Bronchial epithelial cell (primary cell): ENCODE measurements around the gene MDC1. TPM values are rescaled to one million over a fixed set of nuclear protein-coding genes. Genes with fewer than 3 reads are reported as not detected.
A peak's percentile ranks its signal among the peaks of the same experiment; 100 is the strongest.

Experiments used
- DNase-seq: peaks from one replicate; pipeline ENCODE4 v3.0.0-alpha.2; 2010; ENCODE audit warnings: low read depth
- FAIRE-seq: peaks from 2 replicates; lab custom pipeline; 2011; peaks lifted over from hg19 to GRCh38; lab: Jason Lieb, UNC
- H3K27me3 ChIP-seq: 2 replicates; pipeline ENCODE4 v1.5.1; 2011; ENCODE audit warnings: low read length; ENCODE audit not compliant: control insufficient read depth, insufficient read depth
- H3K36me3 ChIP-seq: 2 replicates; pipeline ENCODE4 v1.5.1; 2011; ENCODE audit warnings: low read length; ENCODE audit not compliant: control insufficient read depth, insufficient read depth
- H3K4me3 ChIP-seq: 2 replicates; pipeline ENCODE4 v1.5.1; 2011; ENCODE audit warnings: mild to moderate bottlenecking, low read depth, low read length, control low read depth
- total RNA-seq: library from RNA; depleted of rRNA; stranded (reverse); fragments of >200 nt; gene quantifications from 2 replicates; pipeline ENCODE4 v1.2.1, GENCODE V29; 2014
- TF ChIP-seq, protein P1 (sequence below): IDR thresholded peaks from 2 replicates; pipeline ENCODE4 v1.5.1; 2011; ENCODE audit warnings: mild to moderate bottlenecking, moderate library complexity, low read length, control low read depth, inconsistent platforms; ENCODE audit not compliant: insufficient read depth, severe bottlenecking

Gene MDC1
- total RNA-seq, 1 donor from 2014 or later: 2.4 TPM

DNA sequence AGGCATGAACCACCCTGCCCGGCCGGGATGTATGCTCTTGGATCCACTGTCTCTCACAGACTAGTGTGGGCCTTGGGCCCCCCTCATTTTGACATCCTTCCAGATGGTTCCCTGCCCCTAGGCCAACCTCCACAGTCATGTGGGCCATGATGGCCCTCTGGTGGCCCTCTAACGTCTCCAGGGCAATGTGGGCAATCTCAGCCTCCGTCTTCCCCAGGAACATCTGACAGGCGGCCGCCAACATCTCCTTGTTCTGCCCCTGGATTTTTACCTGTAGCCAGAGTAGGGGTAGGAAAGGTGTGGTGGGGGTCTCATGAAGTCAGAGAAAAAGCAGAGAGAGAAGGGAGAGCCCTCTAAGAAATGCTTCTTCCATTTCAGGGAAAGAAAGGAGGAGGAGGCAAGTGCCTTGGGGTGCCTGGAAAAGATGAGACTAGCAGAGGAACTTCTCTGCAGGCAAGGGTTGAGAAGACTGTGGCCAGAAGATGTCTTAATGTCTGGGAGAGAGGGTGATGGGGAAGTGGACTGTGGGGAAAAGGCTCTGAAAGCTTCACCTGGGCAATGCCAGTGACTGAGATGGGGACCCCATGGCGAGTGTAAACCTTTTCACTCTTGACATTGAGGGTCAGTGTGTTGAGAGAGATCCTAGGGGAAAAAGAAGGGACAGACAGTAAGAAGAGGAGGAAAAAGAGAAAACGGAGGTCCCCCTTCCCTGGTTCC lies 24.1 kb upstream of the MDC1 start:
- H3K4me3 ChIP-seq: no peak overlapping the region
- TF ChIP-seq, protein P1, sequence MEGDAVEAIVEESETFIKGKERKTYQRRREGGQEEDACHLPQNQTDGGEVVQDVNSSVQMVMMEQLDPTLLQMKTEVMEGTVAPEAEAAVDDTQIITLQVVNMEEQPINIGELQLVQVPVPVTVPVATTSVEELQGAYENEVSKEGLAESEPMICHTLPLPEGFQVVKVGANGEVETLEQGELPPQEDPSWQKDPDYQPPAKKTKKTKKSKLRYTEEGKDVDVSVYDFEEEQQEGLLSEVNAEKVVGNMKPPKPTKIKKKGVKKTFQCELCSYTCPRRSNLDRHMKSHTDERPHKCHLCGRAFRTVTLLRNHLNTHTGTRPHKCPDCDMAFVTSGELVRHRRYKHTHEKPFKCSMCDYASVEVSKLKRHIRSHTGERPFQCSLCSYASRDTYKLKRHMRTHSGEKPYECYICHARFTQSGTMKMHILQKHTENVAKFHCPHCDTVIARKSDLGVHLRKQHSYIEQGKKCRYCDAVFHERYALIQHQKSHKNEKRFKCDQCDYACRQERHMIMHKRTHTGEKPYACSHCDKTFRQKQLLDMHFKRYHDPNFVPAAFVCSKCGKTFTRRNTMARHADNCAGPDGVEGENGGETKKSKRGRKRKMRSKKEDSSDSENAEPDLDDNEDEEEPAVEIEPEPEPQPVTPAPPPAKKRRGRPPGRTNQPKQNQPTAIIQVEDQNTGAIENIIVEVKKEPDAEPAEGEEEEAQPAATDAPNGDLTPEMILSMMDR: no peak
- H3K36me3 ChIP-seq: peaks cover 9% of the 10 kb centered on the region
- DNase-seq (peak; percentile 30), FAIRE-seq (no peak)
- H3K27me3 ChIP-seq: no peaks in the 10 kb centered on the region

DNA sequence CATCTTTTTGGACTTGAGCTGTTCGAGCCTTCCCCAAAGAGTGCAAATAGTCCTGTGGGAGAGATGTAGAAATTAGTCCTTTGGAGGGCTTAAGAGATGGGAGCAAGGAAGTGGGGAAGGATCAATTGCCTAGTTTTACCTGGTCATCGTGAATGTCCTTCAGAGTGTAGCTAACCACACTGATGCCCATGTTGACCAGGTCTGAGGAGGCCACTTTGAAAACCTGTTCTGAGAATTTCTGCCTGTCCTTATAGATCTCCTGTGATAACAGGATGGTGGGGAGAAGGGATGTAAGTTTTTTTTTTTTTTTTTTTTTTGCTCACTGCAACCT lies 23.4 kb upstream of the MDC1 start:
- Histone ChIP-seq H3K27me3 (no peaks in the 10 kb centered on the region), H3K4me3 (no peak overlapping the region), H3K36me3 (peaks cover 9% of the 10 kb centered on the region)
- TF ChIP-seq, protein P1: no peak
- FAIRE-seq: no peak
- no peak for DNase-seq

DNA sequence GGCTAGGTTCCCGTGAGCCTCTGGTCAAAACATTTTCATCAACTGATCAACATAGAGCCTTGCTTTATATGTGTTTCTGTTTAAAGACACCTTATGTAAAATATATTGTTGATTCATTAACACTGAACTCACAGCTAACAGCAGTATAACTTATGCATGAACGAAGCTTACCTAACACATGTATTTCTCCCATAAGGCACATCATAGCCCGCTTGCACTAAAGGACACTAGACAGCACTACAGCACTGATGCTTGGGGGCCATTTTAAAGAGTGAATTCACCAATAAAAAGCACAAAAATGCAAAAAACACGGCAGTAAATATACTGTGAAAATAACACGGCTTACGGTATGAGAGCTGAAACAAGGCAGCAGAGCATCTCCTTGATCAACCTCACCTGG lies 21.5 kb upstream of the MDC1 start:
- peaks cover 3% of the 10 kb centered on the region for H3K36me3 ChIP-seq
- no peak for FAIRE-seq
- TF ChIP-seq, protein P1: no peak

DNA sequence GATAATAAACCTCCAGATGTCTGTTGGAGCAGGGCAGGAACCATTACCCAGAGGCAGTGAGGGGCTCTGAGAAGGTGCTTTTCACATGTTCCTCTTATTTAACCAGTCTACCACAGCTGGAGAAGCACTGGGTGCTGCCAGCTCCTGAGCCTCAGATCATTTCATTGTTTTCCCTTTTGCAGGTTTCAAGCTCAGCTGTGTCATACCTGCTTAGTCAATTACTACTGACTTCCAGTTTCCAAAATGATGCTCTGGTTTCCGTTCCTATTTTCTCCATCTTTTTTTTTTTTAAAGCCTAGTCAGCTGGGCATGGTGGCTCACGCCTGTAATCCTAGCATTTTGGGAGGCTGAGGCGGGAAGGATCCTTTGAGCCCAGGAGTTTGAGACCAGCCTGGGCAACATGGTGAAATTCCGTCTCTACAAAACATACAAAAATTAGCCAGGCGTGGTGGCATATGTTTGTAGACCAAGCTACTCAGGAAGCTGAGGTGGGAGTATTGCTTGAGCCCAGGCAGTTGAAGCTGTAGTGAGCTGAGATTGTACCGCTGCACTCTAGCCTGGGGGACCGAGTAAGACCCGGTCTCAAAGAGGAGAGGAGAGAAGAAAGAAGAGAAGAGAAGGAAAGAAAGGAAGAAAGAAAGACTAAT lies 18.7 kb upstream of the MDC1 start:
- TF ChIP-seq, protein P1: no peak
- no peak for FAIRE-seq
- H3K27me3 ChIP-seq: no peaks in the 10 kb centered on the region

More for the DNA sequence above, 21.5 kb upstream of the MDC1 start:
- Histone ChIP-seq H3K4me3 (no peak overlapping the region), H3K27me3 (no peaks in the 10 kb centered on the region)
- DNase-seq: no peak

DNA sequence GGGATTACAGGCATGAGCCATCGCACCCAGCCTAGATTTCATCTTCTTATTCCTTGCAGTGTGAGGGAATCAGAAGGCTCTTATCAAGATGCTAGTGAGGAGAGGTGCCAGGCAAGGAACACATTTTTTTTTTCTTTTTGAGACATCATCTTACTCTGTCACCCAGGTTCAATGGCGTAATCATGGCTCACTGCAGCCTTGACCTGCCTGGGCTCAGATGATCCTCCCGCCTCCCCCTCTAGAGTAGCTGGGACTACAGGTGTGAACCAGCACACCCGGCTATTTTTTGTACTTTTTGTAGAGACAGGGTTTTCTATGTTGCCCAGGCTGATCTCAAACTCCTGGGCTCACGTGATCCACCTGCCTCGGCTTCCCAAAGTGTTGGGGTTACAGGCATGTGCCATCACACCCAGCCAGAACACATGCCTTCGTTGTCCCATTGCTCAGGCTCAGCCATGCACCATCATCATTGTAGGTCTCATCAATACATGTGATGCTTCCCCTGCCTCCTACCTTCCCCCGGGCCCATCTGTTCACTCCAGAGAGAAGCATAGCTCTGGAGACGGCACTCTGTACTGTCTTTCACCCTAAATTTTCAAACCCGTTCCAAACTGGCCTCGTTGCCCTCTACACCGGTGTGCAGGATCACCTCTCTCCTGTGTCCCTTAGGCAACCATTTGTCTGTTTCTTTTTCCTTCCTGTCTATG lies 15.3 kb upstream of the MDC1 start:
- TF ChIP-seq, protein P1: no peak
- no peak for FAIRE-seq
- H3K4me3 ChIP-seq: no peak overlapping the region
- no peak for DNase-seq
- peaks cover 3% of the 10 kb centered on the region for H3K36me3 ChIP-seq
- H3K27me3 ChIP-seq: no peaks in the 10 kb centered on the region

More for the DNA sequence above, 18.7 kb upstream of the MDC1 start:
- DNase-seq: no peak
- Histone ChIP-seq H3K4me3 (no peak overlapping the region), H3K36me3 (peaks cover 2% of the 10 kb centered on the region)
